HepG2 (cell line): Measurements from ENCODE around the gene GSTK1. TPM values are rescaled to one million over a fixed set of nuclear protein-coding genes. Genes with fewer than 3 reads are reported as not detected.

Source experiments
- ATAC-seq: fragments of 200-7000 bp; cut with Tn5 transposase; 3 replicates; pipeline ENCODE4 v1.9.1; 2020; ENCODE audit warnings: mild to moderate bottlenecking, moderate library complexity
- BruUV-seq: library from RNA; stranded (reverse); fragments of 400-500 nt; replicated peaks from 2 replicates; lab custom pipeline; 2021; lab: Mats Ljungman, UMichigan
- CTCF ChIA-PET: fragments of 300-600 bp; formaldehyde crosslinking; extraction: SDS; loops from one replicate; lab custom pipeline; 2021; ENCODE audit warnings: low total read pairs, inconsistent platforms, low intra/inter-chr PET ratio; lab: Yijun Ruan, JAX
- POLR2A ChIA-PET: fragments of 350-600 bp; sonication (Branson Sonifier 250); formaldehyde crosslinking; loops from one replicate; lab custom pipeline; 2020; ENCODE audit warnings: antibody characterized with exemption, inconsistent platforms; lab: Yijun Ruan, JAX
- DNase-seq: peaks from one replicate; pipeline ENCODE4 v3.0.0-alpha.2; 2015; ENCODE audit warnings: low spot score
- FAIRE-seq: peaks from 3 replicates; lab custom pipeline; 2011; peaks lifted over from hg19 to GRCh38; lab: Jason Lieb, UNC
- H2AFZ ChIP-seq: one replicate; pipeline ENCODE4 v1.6.1; 2011; ENCODE audit warnings: low read length, inconsistent platforms
- H3K27ac ChIP-seq: fragments of 300-600 bp; 3 replicates; pipeline ENCODE4 v1.8.0; 2011; ENCODE audit warnings: mixed run types, mild to moderate bottlenecking, mixed read lengths, low read length, inconsistent platforms; ENCODE audit not compliant: insufficient read depth; ENCODE audit errors: extremely low read length
- H3K27me3 ChIP-seq, 2 experiments: fragments of 200-600 bp in 1 of 2; 2 replicates in 1 of 2; 3 replicates in 1 of 2; pipeline versions ENCODE4 v1.6.0 to v1.8.0; 2011; ENCODE audit warnings: low read length in 2 of 2, mild to moderate bottlenecking in 2 of 2, moderate library complexity in 2 of 2, inconsistent platforms in 1 of 2; ENCODE audit not compliant: insufficient read depth in 2 of 2, control insufficient read depth in 1 of 2
- H3K36me3 ChIP-seq, 2 experiments: fragments of 200-600 bp in 1 of 2; replicated peaks in 1 of 2; 2 replicates in 1 of 2; 3 replicates in 1 of 2; pipeline versions ENCODE4 v1.5.1 to v1.8.0; 2011; ENCODE audit warnings: low read length in 2 of 2, inconsistent platforms in 1 of 2; ENCODE audit not compliant: insufficient read depth in 2 of 2, control insufficient read depth in 1 of 2
- H3K4me1 ChIP-seq: 2 replicates; pipeline ENCODE4 v1.5.1; 2012; ENCODE audit warnings: low read length, inconsistent platforms; ENCODE audit not compliant: insufficient read depth
- H3K4me2 ChIP-seq: 2 replicates; pipeline ENCODE4 v1.6.0; 2011; ENCODE audit warnings: low read depth, low read length, inconsistent platforms
- H3K4me3 ChIP-seq, 3 experiments: fragments of 200-600 bp in 1 of 3; sonication (generic), shearing (Covaris generic) in 1 of 3; replicated peaks in 1 of 3; 2 replicates each; pipeline ENCODE4 v1.5.1; 2011 to 2016; ENCODE audit warnings: low read length in 3 of 3, inconsistent platforms in 2 of 3, low read depth in 2 of 3, mild to moderate bottlenecking in 2 of 3, control low read depth in 1 of 3, mixed read lengths in 1 of 3; ENCODE audit not compliant: insufficient read depth in 1 of 3
- H3K79me2 ChIP-seq: one replicate; pipeline ENCODE4 v1.6.1; 2011; ENCODE audit warnings: low read length, inconsistent platforms; ENCODE audit not compliant: insufficient read depth
- H3K9ac ChIP-seq: 2 replicates; pipeline ENCODE4 v1.6.0; 2011; ENCODE audit warnings: mild to moderate bottlenecking, low read depth, low read length, inconsistent platforms; ENCODE audit not compliant: insufficient read depth
- H3K9me3 ChIP-seq: 2 replicates; pipeline ENCODE4 v1.5.1; 2012; ENCODE audit warnings: mild to moderate bottlenecking, low read length
- H4K20me1 ChIP-seq: 2 replicates; pipeline ENCODE4 v1.6.0; 2011; ENCODE audit warnings: inconsistent platforms, mild to moderate bottlenecking, low read length, moderate library complexity; ENCODE audit not compliant: insufficient read depth
- FOXO1 ChIP-seq: sonication (generic); formaldehyde crosslinking; IDR thresholded peaks from 2 replicates; pipeline ENCODE4 v1.4.0; 2020; ENCODE audit warnings: missing genetic modification reagents
- GTF3A ChIP-seq: sonication (generic); formaldehyde crosslinking; conservative IDR thresholded peaks from 2 replicates; pipeline ENCODE4 v1.4.0; 2020; ENCODE audit warnings: mild to moderate bottlenecking, missing genetic modification reagents
- IRF1 ChIP-seq: sonication (generic); formaldehyde crosslinking; IDR thresholded peaks from 2 replicates; pipeline ENCODE4 v1.4.0; 2020; ENCODE audit warnings: low read depth, mild to moderate bottlenecking, missing genetic modification reagents
- KLF16 ChIP-seq, 2 experiments: sonication (generic) in 1 of 2; formaldehyde crosslinking in 1 of 2; IDR thresholded peaks; 2 replicates each; pipeline versions ENCODE4 v1.6.1 to v1.8.0; 2016 to 2023; ENCODE audit warnings: missing genetic modification reagents in 2 of 2, missing compliant biosample characterization in 1 of 2
- PHF8 ChIP-seq: sonication (generic); formaldehyde crosslinking; IDR thresholded peaks from 2 replicates; pipeline ENCODE4 v1.5.0; 2020; ENCODE audit warnings: missing genetic modification reagents
- SP140L ChIP-seq: sonication (generic); formaldehyde crosslinking; IDR thresholded peaks from 2 replicates; pipeline ENCODE4 v1.4.0; 2020; ENCODE audit warnings: missing genetic modification reagents, borderline replicate concordance
- THRA ChIP-seq: sonication (generic); formaldehyde crosslinking; IDR thresholded peaks from 2 replicates; pipeline ENCODE4 v1.4.0; 2020; ENCODE audit warnings: missing genetic modification reagents, borderline replicate concordance
- TMF1 ChIP-seq: sonication (generic); formaldehyde crosslinking; IDR thresholded peaks from 2 replicates; pipeline ENCODE4 v1.8.1; 2022; ENCODE audit warnings: low read depth, missing genetic modification reagents
- TOE1 ChIP-seq: sonication (generic); formaldehyde crosslinking; IDR thresholded peaks from 2 replicates; pipeline ENCODE4 v1.4.0; 2020; ENCODE audit warnings: mild to moderate bottlenecking, missing genetic modification reagents
- TSC22D2 ChIP-seq: sonication (generic); formaldehyde crosslinking; IDR thresholded peaks from 2 replicates; pipeline ENCODE4 v1.5.1; 2020; ENCODE audit warnings: missing genetic modification reagents, mild to moderate bottlenecking, borderline replicate concordance
- ZFP36 ChIP-seq: fragments of 150-350 bp; IDR thresholded peaks from 2 replicates; pipeline ENCODE4 v1.6.1; 2018; ENCODE audit warnings: borderline replicate concordance, low read length, low read depth; ENCODE audit not compliant: partially characterized antibody
- ZNF143 ChIP-seq: sonication (generic); formaldehyde crosslinking; IDR thresholded peaks from 2 replicates; pipeline ENCODE4 v1.4.0; 2020; ENCODE audit warnings: missing genetic modification reagents
- ZNF18 ChIP-seq: sonication (generic); formaldehyde crosslinking; IDR thresholded peaks from 2 replicates; pipeline ENCODE4 v1.8.0; 2022; ENCODE audit warnings: mild to moderate bottlenecking, missing genetic modification reagents; ENCODE audit not compliant: insufficient replicate concordance
- ZNF546 ChIP-seq: sonication (generic); formaldehyde crosslinking; conservative IDR thresholded peaks from 2 replicates; pipeline ENCODE4 v1.8.1; 2023; ENCODE audit warnings: mild to moderate bottlenecking, missing genetic modification reagents
- ZNF703 ChIP-seq: sonication (generic); formaldehyde crosslinking; IDR thresholded peaks from 2 replicates; pipeline ENCODE4 v1.5.1; 2020; ENCODE audit warnings: missing genetic modification reagents, mild to moderate bottlenecking, moderate library complexity, borderline replicate concordance
- ZSCAN12 ChIP-seq: sonication (generic); formaldehyde crosslinking; IDR thresholded peaks from 2 replicates; pipeline ENCODE4 v1.9.0; 2021; ENCODE audit warnings: mild to moderate bottlenecking, missing genetic modification reagents
- WGBS: methylation state at CpG from one replicate; pipeline ENCODE4 v1.1.6; 2017; ENCODE audit warnings: low lambda C conversion rate; 5-methylcytosine and 5-hydroxymethylcytosine counted together
- in situ Hi-C: cut with HindIII; loops from 2 replicates; pipeline ENCODE4 v1.10.0; 2017; ENCODE audit warnings: low pct_unique_long_range_greater_than_20kb; ENCODE audit not compliant: extremely low pct_ligation_motif_present
- intact Hi-C: fragments of 100-400 bp; cut with micrococcal nuclease; formaldehyde crosslinking; loops from one replicate; pipeline ENCODE4 v1.10.0; 2022; ENCODE audit not compliant: unreplicated experiment
- polyA plus RNA-seq, 8 experiments: library from polyadenylated mRNA; depleted of rRNA in 3 of 8; stranded (reverse) in 7 of 8; unstranded in 1 of 8; fragments of >200 nt; fragmentation: Illumina TruSeq in 4 of 8; extraction: Trizol in 4 of 8; gene quantifications; 2 replicates each; pipeline versions ENCODE4 v1.2.1 to v1.2.3, GENCODE V29; 2011 to 2016; ENCODE audit warnings: low read depth in 4 of 8, missing spikeins in 1 of 8, mixed read lengths in 1 of 8; ENCODE audit not compliant: insufficient read depth in 1 of 8
- total RNA-seq, 5 experiments: library from RNA; depleted of rRNA; stranded (reverse); fragments of >200 nt; fragmentation: Illumina TruSeq; extraction: Trizol; gene quantifications; 2 replicates each; pipeline ENCODE4 v1.2.3, GENCODE V29; 2016; ENCODE audit warnings: low read depth in 1 of 5
- TF ChIP-seq, protein P1 (sequence below): sonication (generic); formaldehyde crosslinking; IDR thresholded peaks from 2 replicates; pipeline ENCODE4 v1.4.0; 2020; ENCODE audit warnings: mild to moderate bottlenecking, missing genetic modification reagents

The GSTK1 gene
- total and polyA plus RNA-seq, 2 of the 13 experiments (the other 11 are each of a cell fraction or from before 2014, with no cell fraction given) = 64.6 to 92.1 TPM

DNA sequence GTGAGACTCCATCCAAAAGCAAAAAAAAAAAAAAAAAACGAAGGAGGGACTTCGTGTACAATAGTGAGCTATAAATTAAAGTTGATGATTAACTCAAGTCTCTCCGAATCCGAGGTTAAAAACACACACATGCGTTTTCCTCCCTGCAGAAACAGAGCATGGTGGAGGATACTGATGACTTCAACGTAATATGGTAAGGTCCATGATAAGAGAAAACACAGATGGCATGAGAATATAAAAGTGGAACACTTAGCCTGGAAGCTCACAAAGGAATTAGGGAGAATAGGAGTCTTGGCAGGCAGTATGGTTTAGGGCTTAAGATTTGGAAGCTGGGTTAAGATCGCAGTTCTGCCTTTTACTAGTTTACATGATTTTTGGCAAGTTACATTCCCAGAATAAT is 20.1 kb upstream of the GSTK1 start:
- peak overlapping the region; percentile 25; the same call in 1 of the 2 replicates for H3K4me2 ChIP-seq
- H3K27ac ChIP-seq = no peak overlapping the region
- in situ Hi-C loops (loop anchor here (5.0 kb wide), 1 partner anchor 59 kb away; no protein-coding TSS in a partner anchor), intact Hi-C loops (no loop called here)
- TF ChIP-seq TSC22D2 = no peak
- TF ChIP-seq IRF1 (CRISPR knock-in tag) = no peak
- TF ChIP-seq ZNF18 = no peak
- TF ChIP-seq ZFP36 = no peak
- TF ChIP-seq SP140L (CRISPR knock-in tag) = no peak
- TF ChIP-seq THRA (CRISPR knock-in tag) = no peak
- no peak for TF ChIP-seq ZNF703 (CRISPR knock-in tag)
- TF ChIP-seq TMF1 (CRISPR knock-in tag) = no peak
- TF ChIP-seq, protein P1, sequence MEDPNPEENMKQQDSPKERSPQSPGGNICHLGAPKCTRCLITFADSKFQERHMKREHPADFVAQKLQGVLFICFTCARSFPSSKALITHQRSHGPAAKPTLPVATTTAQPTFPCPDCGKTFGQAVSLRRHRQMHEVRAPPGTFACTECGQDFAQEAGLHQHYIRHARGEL (CRISPR knock-in tag) = no peak
- no peak for TF ChIP-seq ZNF143
- no peak for TF ChIP-seq PHF8 (CRISPR knock-in tag)
- no peak for TF ChIP-seq ZNF546
- TF ChIP-seq FOXO1 (CRISPR knock-in tag) = no peak
- TF ChIP-seq GTF3A = no peak
- no peak for TF ChIP-seq TOE1 (CRISPR knock-in tag)
- no peak for TF ChIP-seq KLF16 (CRISPR knock-in tag; IDR thresholded peaks at IDR 0.05)
- TF ChIP-seq ZSCAN12 (CRISPR knock-in tag) = no peak
- H3K4me3 ChIP-seq = no peak overlapping the region
- no peak for DNase-seq
- WGBS = 0% methylated on average over 7 of the region's 7 CpGs
- peaks cover 26% of the 10 kb centered on the region for H3K4me1 ChIP-seq
- POLR2A ChIA-PET = interaction anchor here (2.0 kb wide), 1 partner anchor 20 kb away, joined by 7 read pairs; the partner anchor contains the start of gene GSTK1
- no peaks in the 10 kb centered on the region for H4K20me1 ChIP-seq
- CTCF ChIA-PET = no interaction called here
- no peak overlapping the region for H2AFZ ChIP-seq
- no peaks in the 10 kb centered on the region for H3K9me3 ChIP-seq
- no peak for ATAC-seq
- no peaks in the 10 kb centered on the region for H3K79me2 ChIP-seq
- FAIRE-seq = no peak
- no peaks in the 10 kb centered on the region for H3K27me3 ChIP-seq
- no peaks in the 10 kb centered on the region for H3K36me3 ChIP-seq
- no TSS peak for BruUV-seq
- no peak overlapping the region for H3K9ac ChIP-seq
